Liver (tissue), 9 donors: ENCODE results near the gene CHST1. TPM values are rescaled to one million over a fixed set of nuclear protein-coding genes. Genes with fewer than 3 reads are reported as not detected.

Source experiments
- DNase-seq: peaks from one replicate; pipeline ENCODE4 v3.0.0-alpha.2; 2017; ENCODE audit warnings: low spot score
- H3K27ac ChIP-seq, 2 donors: one replicate each; pipeline ENCODE4 v1.7.0; 2013; ENCODE audit warnings: inconsistent platforms in 2 of 2, low read length in 2 of 2, control low read depth in 1 of 2, low read depth in 1 of 2, mild to moderate bottlenecking in 1 of 2
- H3K27me3 ChIP-seq, 4 donors: one replicate each; pipeline versions ENCODE4 v1.6.1 to v1.7.0; 2013; ENCODE audit warnings: low read length in 3 of 4, inconsistent platforms in 1 of 4, mild to moderate bottlenecking in 1 of 4, moderate library complexity in 1 of 4; ENCODE audit not compliant: control insufficient read depth in 4 of 4, insufficient read depth in 4 of 4
- H3K36me3 ChIP-seq, 4 donors: one replicate each; pipeline versions ENCODE4 v1.6.1 to v1.7.0; 2013; ENCODE audit warnings: low read length in 3 of 4, mild to moderate bottlenecking in 3 of 4, low read depth in 1 of 4, moderate library complexity in 1 of 4; ENCODE audit not compliant: control insufficient read depth in 4 of 4, insufficient read depth in 3 of 4
- H3K4me1 ChIP-seq, 4 donors: one replicate each; pipeline versions ENCODE4 v1.6.1 to v1.7.0; 2013; ENCODE audit warnings: low read length in 3 of 4, mild to moderate bottlenecking in 3 of 4, moderate library complexity in 1 of 4; ENCODE audit not compliant: control insufficient read depth in 4 of 4, insufficient read depth in 4 of 4
- H3K4me3 ChIP-seq, 3 donors: one replicate each; pipeline versions ENCODE4 v1.6.1 to v1.7.0; 2013; ENCODE audit warnings: low read length in 3 of 3, control low read depth in 1 of 3, low read depth in 1 of 3, mild to moderate bottlenecking in 1 of 3
- H3K9ac ChIP-seq, 2 donors: one replicate each; pipeline ENCODE4 v1.7.0; 2013; ENCODE audit warnings: low read length in 2 of 2, mild to moderate bottlenecking in 2 of 2, moderate library complexity in 2 of 2, control low read depth in 1 of 2, low read depth in 1 of 2
- H3K9me3 ChIP-seq, 4 donors: one replicate each; pipeline versions ENCODE4 v1.6.1 to v1.7.0; 2013; ENCODE audit warnings: low read length in 3 of 4; ENCODE audit not compliant: control insufficient read depth in 4 of 4
- ATF3 ChIP-seq: IDR thresholded peaks from 2 replicates; pipeline ENCODE4 v1.6.1; 2016; ENCODE audit warnings: antibody characterized with exemption
- CTCF ChIP-seq: fragments of 150-350 bp; IDR thresholded peaks from 2 replicates; pipeline ENCODE4 v1.5.1; 2017; ENCODE audit warnings: improper control_type of control experiment, low read depth, low read length; ENCODE audit not compliant: missing input control
- EGR1 ChIP-seq, 2 donors: IDR thresholded peaks; 2 replicates each; pipeline ENCODE4 v1.6.1; 2016 to 2018; ENCODE audit warnings: antibody characterized with exemption in 2 of 2, low read depth in 2 of 2
- FOXA1 ChIP-seq: IDR thresholded peaks from 2 replicates; pipeline ENCODE4 v1.6.1; 2016; ENCODE audit warnings: antibody characterized with exemption
- FOXA2 ChIP-seq: IDR thresholded peaks from 2 replicates; pipeline ENCODE4 v1.6.1; 2016; ENCODE audit warnings: antibody characterized with exemption
- GABPA ChIP-seq, 2 donors: IDR thresholded peaks in 1 of 2; conservative IDR thresholded peaks in 1 of 2; 2 replicates each; pipeline ENCODE4 v1.6.1; 2016; ENCODE audit warnings: antibody characterized with exemption in 2 of 2, mild to moderate bottlenecking in 1 of 2, moderate library complexity in 1 of 2
- HNF4A ChIP-seq, 2 donors: conservative IDR thresholded peaks; 2 replicates each; pipeline ENCODE4 v1.6.1; 2016; ENCODE audit warnings: antibody characterized with exemption in 2 of 2, mild to moderate bottlenecking in 2 of 2
- HNF4G ChIP-seq: IDR thresholded peaks from 2 replicates; pipeline ENCODE4 v1.6.1; 2016; ENCODE audit warnings: antibody characterized with exemption
- JUND ChIP-seq, 2 donors: IDR thresholded peaks; 2 replicates each; pipeline ENCODE4 v1.6.1; 2016; ENCODE audit warnings: antibody characterized with exemption in 2 of 2
- MAX ChIP-seq: IDR thresholded peaks from 2 replicates; pipeline ENCODE4 v1.6.1; 2016; ENCODE audit warnings: antibody characterized with exemption
- NR2F2 ChIP-seq: IDR thresholded peaks from 2 replicates; pipeline ENCODE4 v1.6.1; 2016; ENCODE audit warnings: antibody characterized with exemption
- RAD21 ChIP-seq, 2 donors: IDR thresholded peaks; 2 replicates each; pipeline ENCODE4 v1.6.1; 2016; ENCODE audit warnings: antibody characterized with exemption in 2 of 2, mild to moderate bottlenecking in 2 of 2
- RXRA ChIP-seq, 2 donors: IDR thresholded peaks; 2 replicates each; pipeline ENCODE4 v1.6.1; 2017 to 2018; ENCODE audit warnings: antibody characterized with exemption in 2 of 2, mild to moderate bottlenecking in 1 of 2
- SP1 ChIP-seq: IDR thresholded peaks from 2 replicates; pipeline ENCODE4 v1.6.1; 2018; ENCODE audit warnings: antibody characterized with exemption, mild to moderate bottlenecking
- TAF1 ChIP-seq: conservative IDR thresholded peaks from 2 replicates; pipeline ENCODE4 v1.6.1; 2016; ENCODE audit warnings: antibody characterized with exemption, mild to moderate bottlenecking
- YY1 ChIP-seq: IDR thresholded peaks from 2 replicates; pipeline ENCODE4 v1.6.1; 2016; ENCODE audit warnings: antibody characterized with exemption, mild to moderate bottlenecking
- WGBS: extraction: QIAGEN DNeasy Blood & Tissue Kit; methylation state at CpG from one replicate; pipeline ENCODE4 v1.1.7; 2013; 5-methylcytosine and 5-hydroxymethylcytosine counted together
- polyA plus RNA-seq, 2 donors: library from polyadenylated mRNA; stranded (reverse) in 1 of 2; unstranded in 1 of 2; fragments of 200-250 nt in 1 of 2; fragments of >200 nt in 1 of 2; fragmentation: Nextera tagmentation in 1 of 2; extraction: Ambion mirVana in 1 of 2; gene quantifications; one replicate each; pipeline versions ENCODE4 v1.2.1 to v1.2.3, GENCODE V29; 2013 to 2015
- total RNA-seq, 2 donors: library from RNA; depleted of rRNA; stranded (reverse); fragments of >200 nt; gene quantifications; one replicate each; pipeline ENCODE4 v1.2.3, GENCODE V29; 2014
- TF ChIP-seq, protein P1 (sequence below): IDR thresholded peaks from 2 replicates; pipeline ENCODE4 v1.6.1; 2016; ENCODE audit warnings: antibody characterized with exemption, mild to moderate bottlenecking
- donor health status: healthy.
- donor health status: healthy.
- donor health status: healthy.
- donor health status: healthy.
- donor health status: healthy.

The CHST1 gene
- total and polyA plus RNA-seq, 4 donors = 0.23 to 0.81 (median 0.45) TPM

- TF ChIP-seq, protein P1, sequence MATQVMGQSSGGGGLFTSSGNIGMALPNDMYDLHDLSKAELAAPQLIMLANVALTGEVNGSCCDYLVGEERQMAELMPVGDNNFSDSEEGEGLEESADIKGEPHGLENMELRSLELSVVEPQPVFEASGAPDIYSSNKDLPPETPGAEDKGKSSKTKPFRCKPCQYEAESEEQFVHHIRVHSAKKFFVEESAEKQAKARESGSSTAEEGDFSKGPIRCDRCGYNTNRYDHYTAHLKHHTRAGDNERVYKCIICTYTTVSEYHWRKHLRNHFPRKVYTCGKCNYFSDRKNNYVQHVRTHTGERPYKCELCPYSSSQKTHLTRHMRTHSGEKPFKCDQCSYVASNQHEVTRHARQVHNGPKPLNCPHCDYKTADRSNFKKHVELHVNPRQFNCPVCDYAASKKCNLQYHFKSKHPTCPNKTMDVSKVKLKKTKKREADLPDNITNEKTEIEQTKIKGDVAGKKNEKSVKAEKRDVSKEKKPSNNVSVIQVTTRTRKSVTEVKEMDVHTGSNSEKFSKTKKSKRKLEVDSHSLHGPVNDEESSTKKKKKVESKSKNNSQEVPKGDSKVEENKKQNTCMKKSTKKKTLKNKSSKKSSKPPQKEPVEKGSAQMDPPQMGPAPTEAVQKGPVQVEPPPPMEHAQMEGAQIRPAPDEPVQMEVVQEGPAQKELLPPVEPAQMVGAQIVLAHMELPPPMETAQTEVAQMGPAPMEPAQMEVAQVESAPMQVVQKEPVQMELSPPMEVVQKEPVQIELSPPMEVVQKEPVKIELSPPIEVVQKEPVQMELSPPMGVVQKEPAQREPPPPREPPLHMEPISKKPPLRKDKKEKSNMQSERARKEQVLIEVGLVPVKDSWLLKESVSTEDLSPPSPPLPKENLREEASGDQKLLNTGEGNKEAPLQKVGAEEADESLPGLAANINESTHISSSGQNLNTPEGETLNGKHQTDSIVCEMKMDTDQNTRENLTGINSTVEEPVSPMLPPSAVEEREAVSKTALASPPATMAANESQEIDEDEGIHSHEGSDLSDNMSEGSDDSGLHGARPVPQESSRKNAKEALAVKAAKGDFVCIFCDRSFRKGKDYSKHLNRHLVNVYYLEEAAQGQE = no peak
- TF ChIP-seq GABPA (IDR thresholded peaks at IDR 0.05 in 1 of 2, conservative IDR thresholded peaks at IDR 0.05 in 1 of 2) (no peak), FOXA1 (no peak), HNF4A (conservative IDR thresholded peaks at IDR 0.05) (no peak), EGR1 (IDR thresholded peaks at IDR 0.05; ENCODE audit: low read depth in 2 of 2) (no peak), JUND (IDR thresholded peaks at IDR 0.05) (no peak), TAF1 (no peak), HNF4G (no peak), ATF3 (no peak), SP1 (no peak)
These were observed 45.1 kb upstream of the CHST1 start (continued) for GRCh38 chr11:45710561-45710960.

- Histone ChIP-seq H3K27me3 (peaks cover 0 to 8% (median 2%) of the 10 kb centered on the region in 4 donors), H3K36me3 (no peaks in the 10 kb centered on the region), H3K9ac (no peak overlapping the region), H3K27ac (no peak overlapping the region), H3K9me3 (no peaks in the 10 kb centered on the region), H3K4me3 (no peak overlapping the region), H3K4me1 (no peaks in the 10 kb centered on the region)
- no peak for TF ChIP-seq SP1
- no peak for TF ChIP-seq TAF1
- no peak for TF ChIP-seq HNF4G
- TF ChIP-seq CTCF = no peak
- WGBS = 60% methylated on average over 6 of the region's 6 CpGs
- DNase-seq = no peak
These were observed 43.7 kb upstream of the CHST1 start for GRCh38 chr11:45708887-45709663.

DNA sequence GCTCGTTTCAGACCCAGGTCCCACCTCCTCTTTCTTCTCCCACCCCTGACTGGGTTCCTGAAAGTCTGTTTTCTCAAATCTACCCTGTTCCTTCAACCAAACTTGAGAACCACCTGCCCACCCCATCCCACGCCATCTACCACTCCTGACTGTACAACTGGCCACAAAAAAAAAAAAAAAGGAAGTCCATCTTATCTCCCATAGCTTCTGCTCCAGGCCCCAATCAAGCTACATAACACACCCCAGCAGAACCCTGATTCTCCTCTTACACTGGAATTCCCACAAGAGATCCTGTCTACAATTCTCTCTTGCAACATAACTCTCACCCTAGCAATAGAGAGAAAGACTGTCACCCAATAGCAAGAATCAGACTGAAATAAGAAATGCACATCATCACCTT lies 39.2 kb upstream of the CHST1 start:
- H3K9ac ChIP-seq = no peak overlapping the region
- no peaks in the 10 kb centered on the region for H3K36me3 ChIP-seq
- no peak overlapping the region for H3K4me3 ChIP-seq
- H3K4me1 ChIP-seq = no peaks in the 10 kb centered on the region
- TF ChIP-seq ATF3 (no peak), MAX (no peak), NR2F2 (no peak), EGR1 (IDR thresholded peaks at IDR 0.05; ENCODE audit: low read depth in 2 of 2) (no peak), RXRA (IDR thresholded peaks at IDR 0.05) (no peak), SP1 (no peak), HNF4A (conservative IDR thresholded peaks at IDR 0.05) (no peak), YY1 (no peak), FOXA1 (no peak), FOXA2 (no peak), RAD21 (IDR thresholded peaks at IDR 0.05) (no peak)
- TF ChIP-seq, protein P1 = no peak
- DNase-seq = no peak
- 61% methylated on average over 2 of the region's 2 CpGs for WGBS
- H3K27me3 ChIP-seq = peaks cover 0 to 8% (median 2%) of the 10 kb centered on the region in 4 donors
- no peak overlapping the region for H3K27ac ChIP-seq
- no peaks in the 10 kb centered on the region for H3K9me3 ChIP-seq
